Keratinocyte (primary cell): ENCODE results near the gene CREG2. TPM values are rescaled to one million over a fixed set of nuclear protein-coding genes. Genes with fewer than 3 reads are reported as not detected.

ENCODE experiments used
- DNase-seq: peaks from one replicate; pipeline ENCODE4 v3.0.0-alpha.2; 2011; ENCODE audit warnings: low read depth, missing footprints, low spot score
- FAIRE-seq: peaks from 2 replicates; lab custom pipeline; 2011; peaks lifted over from hg19 to GRCh38; lab: Jason Lieb, UNC
- H2AFZ ChIP-seq: 2 replicates; pipeline ENCODE4 v1.6.0; 2012; ENCODE audit warnings: low read length, control low read depth, inconsistent platforms; ENCODE audit not compliant: control insufficient read depth
- H3K27ac ChIP-seq: 2 replicates; pipeline ENCODE4 v1.5.1; 2011; ENCODE audit warnings: low read length; ENCODE audit not compliant: control insufficient read depth, insufficient read depth
- H3K27me3 ChIP-seq: 3 replicates; pipeline ENCODE4 v1.6.0; 2011; ENCODE audit warnings: low read length; ENCODE audit not compliant: control insufficient read depth, insufficient read depth; ENCODE audit errors: extremely low read depth
- H3K36me3 ChIP-seq, 2 experiments: 2 replicates in 1 of 2; 3 replicates in 1 of 2; pipeline ENCODE4 v1.5.1; 2011; ENCODE audit warnings: low read length in 2 of 2, mild to moderate bottlenecking in 1 of 2; ENCODE audit not compliant: control insufficient read depth in 2 of 2, insufficient read depth in 2 of 2; ENCODE audit errors: extremely low read depth in 1 of 2
- H3K4me1 ChIP-seq: 3 replicates; pipeline ENCODE4 v1.5.1; 2011; ENCODE audit warnings: low read length; ENCODE audit not compliant: control insufficient read depth, insufficient read depth; ENCODE audit errors: extremely low read depth
- H3K4me2 ChIP-seq: 3 replicates; pipeline ENCODE4 v1.6.0; 2011; ENCODE audit warnings: low read depth, low read length; ENCODE audit not compliant: control insufficient read depth, insufficient read depth; ENCODE audit errors: extremely low read depth
- H3K4me3 ChIP-seq, 3 experiments: fragments of 200-600 bp in 1 of 3; sonication (generic) in 1 of 3; 2 replicates in 2 of 3; 3 replicates in 1 of 3; pipeline ENCODE4 v1.5.1; 2011 to 2016; ENCODE audit warnings: low read length in 3 of 3, mild to moderate bottlenecking in 3 of 3, control low read depth in 2 of 3, inconsistent platforms in 1 of 3, low read depth in 1 of 3, mixed read lengths in 1 of 3, mixed run types in 1 of 3, moderate library complexity in 1 of 3; ENCODE audit not compliant: control insufficient read depth in 2 of 3, insufficient read depth in 2 of 3; ENCODE audit errors: extremely low read depth in 1 of 3
- H3K79me2 ChIP-seq: 2 replicates; pipeline ENCODE4 v1.6.0; 2012; ENCODE audit warnings: low read length; ENCODE audit not compliant: control insufficient read depth, insufficient read depth
- H3K9ac ChIP-seq: 3 replicates; pipeline ENCODE4 v1.6.0; 2011; ENCODE audit warnings: low read length; ENCODE audit not compliant: control insufficient read depth, insufficient read depth; ENCODE audit errors: extremely low read depth
- H3K9me1 ChIP-seq: 3 replicates; pipeline ENCODE4 v1.6.0; 2011; ENCODE audit warnings: low read length; ENCODE audit not compliant: control insufficient read depth, insufficient read depth; ENCODE audit errors: extremely low read depth
- H3K9me3 ChIP-seq: 2 replicates; pipeline ENCODE4 v1.5.1; 2012; ENCODE audit warnings: low read depth, low read length; ENCODE audit not compliant: control insufficient read depth
- H4K20me1 ChIP-seq: 3 replicates; pipeline ENCODE4 v1.6.0; 2011; ENCODE audit warnings: low read length; ENCODE audit not compliant: control insufficient read depth, insufficient read depth; ENCODE audit errors: extremely low read depth
- EZH2 ChIP-seq: IDR thresholded peaks from one replicate; pipeline ENCODE4 v1.6.1; 2012; ENCODE audit warnings: inconsistent platforms, mild to moderate bottlenecking, low read length, moderate library complexity
- dilution Hi-C: fragments of 300-500 bp; cut with MboI; formaldehyde crosslinking; loops from one replicate; pipeline ENCODE4 v1.7.0; 2020; ENCODE audit warnings: low sequenced_read_pairs; ENCODE audit not compliant: extremely low pct_ligation_motif_present
- polyA plus RNA-seq, 5 experiments: library from polyadenylated mRNA; depleted of rRNA in 3 of 5; stranded (reverse) in 3 of 5; stranded (forward) in 1 of 5; unstranded in 1 of 5; fragments of >200 nt; gene quantifications; 1 replicate in 1 of 5; 2 replicates in 3 of 5; 3 replicates in 1 of 5; pipeline versions ENCODE4 v1.2.1 to v1.2.3, GENCODE V29; 2011 to 2012; ENCODE audit warnings: missing spikeins in 2 of 5, low read depth in 1 of 5, low replicate concordance in 1 of 5
- TF ChIP-seq, protein P1 (sequence below), 3 experiments: IDR thresholded peaks in 1 of 3; conservative IDR thresholded peaks in 1 of 3; optimal IDR thresholded peaks in 1 of 3; 2 replicates in 2 of 3; 3 replicates in 1 of 3; pipeline versions ENCODE3 to v1.5.1; 2011; ENCODE audit warnings: low read length in 3 of 3, mild to moderate bottlenecking in 3 of 3, moderate library complexity in 2 of 3, control low read depth in 1 of 3, inconsistent platforms in 1 of 3; ENCODE audit not compliant: insufficient read depth in 2 of 3; ENCODE audit errors: extremely low read depth in 1 of 3

CREG2 gene
- polyA plus RNA-seq, 1 donor (not counting 4 experiments of a cell fraction or from before 2014, with no cell fraction given) = 1.7 TPM

DNA sequence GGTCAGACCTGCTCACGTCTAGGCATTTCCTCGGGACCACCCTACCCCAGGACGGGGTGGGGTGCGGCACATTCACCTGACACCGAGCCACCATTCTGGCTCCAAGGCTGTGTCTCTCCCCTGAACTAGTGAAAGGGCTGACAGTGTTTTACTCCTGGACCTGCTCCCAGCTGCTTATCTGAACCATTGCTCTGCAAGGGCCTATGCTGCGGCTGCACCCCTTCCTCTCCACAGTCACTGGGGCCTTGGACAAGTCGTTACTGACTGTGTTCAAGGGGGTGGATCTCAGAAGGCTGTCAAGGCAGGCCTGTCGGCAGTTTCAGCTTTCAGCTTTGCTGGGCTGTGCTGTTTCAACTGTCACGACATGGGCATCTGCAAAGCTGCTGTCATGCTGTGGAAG lies 11.7 kb downstream of the CREG2 start:
- no peaks in the 10 kb centered on the region for H3K9me3 ChIP-seq
- dilution Hi-C loops = no loop called here

DNA sequence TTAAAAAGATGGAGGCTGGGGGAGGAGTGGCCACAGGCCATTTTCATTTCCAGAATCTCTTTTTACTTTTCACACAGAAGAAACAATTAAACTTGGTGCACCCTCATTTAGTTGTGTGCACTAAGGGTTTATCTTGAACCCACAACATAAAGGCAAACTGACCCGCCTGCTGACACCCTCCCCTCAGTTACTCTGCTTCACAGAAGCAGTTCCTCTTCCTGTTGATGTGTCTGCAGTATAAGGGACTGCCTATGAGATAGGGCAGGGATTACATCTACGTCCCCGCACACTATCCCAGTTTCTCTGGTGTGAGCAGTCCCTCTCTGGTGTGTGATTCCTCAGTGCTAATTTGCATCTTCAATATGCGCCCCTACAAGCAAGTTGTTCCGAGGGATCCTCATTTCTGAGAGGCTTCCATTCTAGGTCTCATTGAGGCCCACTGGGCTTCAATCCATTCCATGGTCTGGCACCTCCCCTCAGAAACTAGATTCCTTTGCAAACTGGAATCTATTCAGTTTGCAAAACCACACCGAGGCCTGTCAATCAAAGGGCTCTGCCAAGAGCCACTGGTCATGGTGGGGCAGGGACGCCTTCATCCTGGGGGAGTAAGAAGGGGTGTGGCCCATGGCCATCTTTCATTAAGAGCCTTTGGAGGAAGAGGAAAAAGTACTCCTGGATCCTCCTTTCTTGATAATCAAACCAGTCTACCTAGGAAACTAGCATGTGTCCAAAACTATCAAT lies 12.3 kb downstream of the CREG2 start:
- no peak overlapping the region for H2AFZ ChIP-seq
- H3K4me1 ChIP-seq = peaks cover under 1% of the 10 kb centered on the region
- no peaks in the 10 kb centered on the region for H4K20me1 ChIP-seq
- no peaks in the 10 kb centered on the region for H3K27me3 ChIP-seq
- no peak for FAIRE-seq
- dilution Hi-C loops = no loop called here
- H3K9me1 ChIP-seq = no peaks in the 10 kb centered on the region
- no peak overlapping the region for H3K9ac ChIP-seq
- no peak for TF ChIP-seq EZH2
- TF ChIP-seq, protein P1, sequence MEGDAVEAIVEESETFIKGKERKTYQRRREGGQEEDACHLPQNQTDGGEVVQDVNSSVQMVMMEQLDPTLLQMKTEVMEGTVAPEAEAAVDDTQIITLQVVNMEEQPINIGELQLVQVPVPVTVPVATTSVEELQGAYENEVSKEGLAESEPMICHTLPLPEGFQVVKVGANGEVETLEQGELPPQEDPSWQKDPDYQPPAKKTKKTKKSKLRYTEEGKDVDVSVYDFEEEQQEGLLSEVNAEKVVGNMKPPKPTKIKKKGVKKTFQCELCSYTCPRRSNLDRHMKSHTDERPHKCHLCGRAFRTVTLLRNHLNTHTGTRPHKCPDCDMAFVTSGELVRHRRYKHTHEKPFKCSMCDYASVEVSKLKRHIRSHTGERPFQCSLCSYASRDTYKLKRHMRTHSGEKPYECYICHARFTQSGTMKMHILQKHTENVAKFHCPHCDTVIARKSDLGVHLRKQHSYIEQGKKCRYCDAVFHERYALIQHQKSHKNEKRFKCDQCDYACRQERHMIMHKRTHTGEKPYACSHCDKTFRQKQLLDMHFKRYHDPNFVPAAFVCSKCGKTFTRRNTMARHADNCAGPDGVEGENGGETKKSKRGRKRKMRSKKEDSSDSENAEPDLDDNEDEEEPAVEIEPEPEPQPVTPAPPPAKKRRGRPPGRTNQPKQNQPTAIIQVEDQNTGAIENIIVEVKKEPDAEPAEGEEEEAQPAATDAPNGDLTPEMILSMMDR (optimal IDR thresholded peaks at IDR 0.05 in 1 of 3, IDR thresholded peaks at IDR 0.05 in 1 of 3, conservative IDR thresholded peaks at IDR 0.05 in 1 of 3; ENCODE audit: extremely low read depth in 1 of 3, insufficient read depth in 2 of 3, low read length in 3 of 3) = no peak
- no peak for DNase-seq
- no peak overlapping the region for H3K4me2 ChIP-seq
- H3K79me2 ChIP-seq = no peaks in the 10 kb centered on the region
- H3K9me3 ChIP-seq = no peaks in the 10 kb centered on the region
- H3K36me3 ChIP-seq = no peaks in the 10 kb centered on the region
- no peak overlapping the region for H3K27ac ChIP-seq
- no peak overlapping the region for H3K4me3 ChIP-seq

More for the DNA sequence above, 11.7 kb downstream of the CREG2 start:
- H3K9me1 ChIP-seq = no peaks in the 10 kb centered on the region
- H2AFZ ChIP-seq = no peak overlapping the region
- no peak overlapping the region for H3K4me2 ChIP-seq
- no peak overlapping the region for H3K27ac ChIP-seq
- H3K79me2 ChIP-seq = no peaks in the 10 kb centered on the region
- H3K4me1 ChIP-seq = peaks cover 6% of the 10 kb centered on the region
- FAIRE-seq (no peak), DNase-seq (no peak)
- H4K20me1 ChIP-seq = no peaks in the 10 kb centered on the region
- H3K36me3 ChIP-seq = no peaks in the 10 kb centered on the region
- no peaks in the 10 kb centered on the region for H3K27me3 ChIP-seq
- no peak overlapping the region for H3K9ac ChIP-seq
- TF ChIP-seq, protein P1 (optimal IDR thresholded peaks at IDR 0.05 in 1 of 3, IDR thresholded peaks at IDR 0.05 in 1 of 3, conservative IDR thresholded peaks at IDR 0.05 in 1 of 3; ENCODE audit: extremely low read depth in 1 of 3, insufficient read depth in 2 of 3, low read length in 3 of 3) = no peak
- no peak for TF ChIP-seq EZH2
- no peak overlapping the region for H3K4me3 ChIP-seq
